B cell (primary cell): ENCODE data around the gene ARHGAP45.

Experiments used
- EZH2 ChIP-seq: IDR thresholded peaks from 2 replicates; pipeline ENCODE4 v1.6.1; 2012; ENCODE audit warnings: borderline replicate concordance, low read depth, mild to moderate bottlenecking, moderate library complexity, low read length; ENCODE audit not compliant: insufficient read depth, poor library complexity, severe bottlenecking
- TF ChIP-seq, protein P1 (sequence below): fragments of 200-600 bp; IDR thresholded peaks from one replicate; pipeline ENCODE4 v1.8.0; 2022; ENCODE audit warnings: antibody characterized with exemption, mild to moderate bottlenecking

DNA sequence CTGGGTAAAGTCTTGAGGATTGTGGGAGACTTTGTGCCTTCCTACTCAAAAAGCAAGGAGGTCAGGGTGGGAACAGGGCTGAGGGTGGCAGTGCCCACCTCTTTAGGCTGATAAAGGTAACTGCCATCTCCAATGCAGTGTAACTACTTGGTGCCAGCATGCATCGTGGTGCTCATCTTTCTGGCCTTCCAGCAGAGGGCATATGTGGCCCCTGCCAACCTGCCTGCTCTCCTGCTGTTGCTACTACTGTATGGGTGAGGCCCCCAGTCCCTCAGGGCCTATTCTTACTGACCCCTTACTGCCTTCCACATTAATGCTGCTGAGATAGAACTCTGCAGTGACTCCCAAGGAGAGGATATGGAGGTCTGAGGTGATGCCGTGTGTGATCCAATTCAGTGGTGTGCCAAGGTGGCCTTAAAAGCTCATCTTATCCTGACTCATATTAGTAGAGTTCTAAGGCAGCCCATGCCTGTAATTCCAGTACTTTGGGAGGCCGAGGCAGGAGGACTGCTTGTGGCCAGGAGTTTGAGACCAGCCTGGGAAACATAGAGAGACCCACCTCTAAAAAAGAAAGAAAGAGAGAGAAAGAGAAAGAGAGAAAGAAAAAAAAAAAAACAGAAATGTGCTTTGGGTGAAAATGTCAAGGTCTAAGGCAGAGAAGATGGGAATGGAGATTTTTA, 9.7 kb upstream of the ARHGAP45 start:
- TF ChIP-seq, protein P1, sequence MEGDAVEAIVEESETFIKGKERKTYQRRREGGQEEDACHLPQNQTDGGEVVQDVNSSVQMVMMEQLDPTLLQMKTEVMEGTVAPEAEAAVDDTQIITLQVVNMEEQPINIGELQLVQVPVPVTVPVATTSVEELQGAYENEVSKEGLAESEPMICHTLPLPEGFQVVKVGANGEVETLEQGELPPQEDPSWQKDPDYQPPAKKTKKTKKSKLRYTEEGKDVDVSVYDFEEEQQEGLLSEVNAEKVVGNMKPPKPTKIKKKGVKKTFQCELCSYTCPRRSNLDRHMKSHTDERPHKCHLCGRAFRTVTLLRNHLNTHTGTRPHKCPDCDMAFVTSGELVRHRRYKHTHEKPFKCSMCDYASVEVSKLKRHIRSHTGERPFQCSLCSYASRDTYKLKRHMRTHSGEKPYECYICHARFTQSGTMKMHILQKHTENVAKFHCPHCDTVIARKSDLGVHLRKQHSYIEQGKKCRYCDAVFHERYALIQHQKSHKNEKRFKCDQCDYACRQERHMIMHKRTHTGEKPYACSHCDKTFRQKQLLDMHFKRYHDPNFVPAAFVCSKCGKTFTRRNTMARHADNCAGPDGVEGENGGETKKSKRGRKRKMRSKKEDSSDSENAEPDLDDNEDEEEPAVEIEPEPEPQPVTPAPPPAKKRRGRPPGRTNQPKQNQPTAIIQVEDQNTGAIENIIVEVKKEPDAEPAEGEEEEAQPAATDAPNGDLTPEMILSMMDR: no peak
- TF ChIP-seq EZH2: no peak
